HG03064 (cell line): ENCODE results near the gene DXO.
"Not testable (repeated sequence)": the region's sequence is repeated elsewhere in the genome, so short reads cannot be mapped to it uniquely, and the experiment has no call there.

ENCODE experiments used
- ATAC-seq: cut with Tn5 transposase; IDR thresholded peaks from one replicate; pipeline ENCODE4 v1.9.1; 2021; ENCODE audit warnings: low read depth; ENCODE audit not compliant: unreplicated experiment

The DXO gene

GRCh38 chr6:31980195-31980876 lies 8.4 kb upstream of the DXO start:
- not testable (repeated sequence) for ATAC-seq

DNA sequence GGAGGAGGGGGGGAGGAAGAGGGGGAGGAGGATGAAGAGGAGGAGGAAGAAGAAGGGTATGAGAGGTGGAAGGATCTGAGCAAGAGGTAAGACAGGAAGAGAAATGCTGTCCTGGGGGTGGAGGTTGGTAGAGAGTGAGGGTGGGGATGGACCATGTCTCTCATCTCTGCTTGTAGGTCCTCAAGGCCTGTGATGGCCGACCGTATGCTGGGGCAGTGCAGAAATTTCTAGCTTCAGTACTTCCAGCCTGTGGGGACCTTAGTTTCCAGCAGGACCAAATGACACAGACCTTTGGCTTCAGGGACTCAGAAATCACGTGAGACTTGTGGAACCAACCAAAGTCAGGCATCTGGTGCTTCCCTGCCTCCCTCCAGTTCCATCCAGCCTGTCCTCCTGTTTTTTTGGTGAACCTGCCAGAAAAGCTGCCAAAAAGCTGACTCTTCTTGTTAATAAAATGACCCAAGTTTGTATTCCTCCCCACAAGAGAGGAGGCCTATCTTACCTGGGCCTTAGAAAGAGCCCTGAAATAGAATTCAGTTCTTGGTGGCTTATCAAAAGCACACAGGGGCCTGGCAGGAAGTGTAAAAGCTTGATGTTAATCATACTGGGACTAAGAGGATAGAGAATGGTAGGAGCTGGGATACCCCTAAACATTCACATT lies 7.4 kb upstream of the DXO start:
- ATAC-seq = no peak

DNA sequence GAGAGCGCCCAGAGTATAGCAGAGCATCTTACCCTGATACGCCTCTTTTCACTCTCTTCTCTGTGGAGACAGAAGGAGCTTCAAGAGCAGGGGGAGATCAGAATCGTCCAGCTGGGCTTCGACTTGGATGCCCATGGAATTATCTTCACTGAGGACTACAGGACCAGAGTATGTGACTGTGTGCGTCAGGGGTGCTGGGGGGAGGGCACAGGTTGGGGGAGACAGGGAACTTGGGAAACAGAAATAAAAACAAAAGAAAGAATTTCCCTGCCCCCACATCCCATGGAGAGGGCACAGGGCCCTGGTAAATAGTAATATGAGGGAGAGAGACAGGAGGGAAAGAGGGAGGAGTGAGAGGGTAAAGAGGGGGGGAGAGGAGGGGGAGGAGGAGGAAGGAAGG lies 6.9 kb upstream of the DXO start:
- ATAC-seq = no peak

- no peak for ATAC-seq
These were observed 6.0 kb upstream of the DXO start for GRCh38 chr6:31977816-31978431.

DNA sequence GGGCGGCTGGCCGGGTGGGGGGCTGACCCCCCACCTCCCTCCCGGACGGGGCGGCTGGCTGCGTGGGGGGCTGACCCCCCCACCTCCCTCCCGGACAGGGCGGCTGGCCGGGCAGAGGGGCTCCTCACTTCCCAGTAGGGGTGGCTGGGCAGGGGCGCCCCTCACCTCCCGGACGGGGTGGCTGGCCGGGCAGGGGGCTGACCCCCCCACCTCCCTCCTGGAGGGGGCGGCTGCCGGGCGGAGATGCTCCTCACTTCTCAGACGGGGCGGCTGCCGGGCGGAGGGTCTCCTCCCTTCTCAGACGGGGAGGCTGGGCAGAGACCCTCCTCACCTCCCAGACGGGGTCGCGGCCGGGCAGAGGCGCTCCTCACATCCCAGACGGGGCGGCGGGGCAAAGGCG lies 4.1 kb upstream of the DXO start:
- ATAC-seq = not testable (repeated sequence)

- ATAC-seq = no peak
These were observed 892 bp upstream of the DXO start for GRCh38 chr6:31972709-31973350.

DNA sequence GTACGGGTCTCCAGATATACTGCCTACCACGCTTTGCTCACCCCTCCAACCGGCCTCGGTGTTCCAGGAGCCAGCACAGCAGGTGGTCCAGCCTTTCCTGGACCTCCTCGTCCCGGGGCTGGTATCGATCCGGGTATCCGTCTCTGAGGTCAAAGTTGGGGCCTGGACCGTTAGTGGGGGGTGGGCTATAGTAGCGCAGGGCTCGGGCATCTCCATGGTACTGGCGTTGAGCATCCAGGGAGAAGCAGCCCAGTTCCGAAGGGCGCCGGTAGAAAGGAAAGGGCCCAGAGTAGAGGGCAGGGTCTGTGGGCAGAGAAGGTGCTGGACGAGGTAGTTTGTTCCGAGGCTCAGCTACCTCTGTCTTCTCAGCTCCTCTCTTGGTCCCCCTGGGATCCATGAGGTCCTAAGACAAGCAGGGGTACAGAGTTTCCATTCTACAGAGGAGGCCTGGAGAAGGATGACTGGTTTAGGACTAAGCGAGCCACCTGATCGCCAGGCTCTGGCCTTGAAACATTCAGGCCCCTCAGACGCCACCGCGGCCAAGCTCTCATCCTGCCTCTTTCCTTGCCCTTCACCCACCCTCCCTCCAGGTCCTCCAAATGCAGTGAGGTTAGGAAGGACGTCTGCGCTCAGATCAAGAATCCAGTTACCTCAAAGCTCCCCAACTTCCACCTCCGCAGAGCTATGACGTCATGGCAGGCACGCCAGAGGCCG lies 502 bp downstream of the DXO start:
- ATAC-seq = no peak

GRCh38 chr6:31970604-31971271 lies 1.2 kb downstream of the DXO start:
- ATAC-seq = no peak

DNA sequence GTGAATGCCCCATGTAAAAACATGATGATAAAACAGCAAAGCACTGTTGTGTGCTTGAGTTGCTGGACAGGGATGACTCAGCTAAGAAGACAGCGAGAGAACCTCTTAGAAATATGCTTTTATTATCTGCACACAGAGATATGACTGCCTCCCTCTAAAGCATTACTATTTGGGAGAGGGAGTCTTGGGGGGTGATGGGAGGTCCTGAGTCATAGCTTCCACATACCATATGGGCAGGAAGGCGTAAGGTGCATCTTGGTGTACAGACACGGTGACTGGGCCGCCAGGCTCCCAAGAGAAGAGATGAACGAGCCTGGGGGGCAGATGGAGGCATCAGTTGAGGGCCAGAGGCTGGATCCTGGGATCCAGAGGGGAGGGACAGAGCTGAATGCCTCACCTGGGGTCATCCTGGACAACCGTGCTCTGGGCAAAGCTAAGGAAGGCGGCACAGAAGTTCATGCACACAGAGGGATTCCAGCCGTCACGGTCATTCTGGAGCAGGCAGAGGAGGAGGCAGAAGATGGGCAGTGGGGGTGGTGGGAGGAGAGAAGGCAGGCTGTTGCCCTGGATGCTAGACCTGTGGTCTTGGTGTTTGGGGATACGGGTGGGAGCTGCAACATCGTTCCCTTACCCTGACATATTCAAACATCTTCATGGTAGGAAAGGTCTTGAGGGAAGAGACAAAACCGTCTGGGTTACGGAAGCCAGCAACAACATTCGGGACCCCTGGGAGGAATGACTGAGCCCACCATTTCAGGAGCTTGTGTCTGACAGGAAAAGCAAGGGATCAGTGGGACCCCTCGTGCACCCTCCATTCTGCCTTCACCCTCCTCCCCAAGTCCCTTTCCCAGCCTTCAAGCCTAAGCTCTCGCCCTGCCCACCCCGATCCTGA lies 2.0 kb downstream of the DXO start:
- ATAC-seq = no peak

- ATAC-seq = no peak
These were observed 2.9 kb downstream of the DXO start for GRCh38 chr6:31968791-31969711.

DNA sequence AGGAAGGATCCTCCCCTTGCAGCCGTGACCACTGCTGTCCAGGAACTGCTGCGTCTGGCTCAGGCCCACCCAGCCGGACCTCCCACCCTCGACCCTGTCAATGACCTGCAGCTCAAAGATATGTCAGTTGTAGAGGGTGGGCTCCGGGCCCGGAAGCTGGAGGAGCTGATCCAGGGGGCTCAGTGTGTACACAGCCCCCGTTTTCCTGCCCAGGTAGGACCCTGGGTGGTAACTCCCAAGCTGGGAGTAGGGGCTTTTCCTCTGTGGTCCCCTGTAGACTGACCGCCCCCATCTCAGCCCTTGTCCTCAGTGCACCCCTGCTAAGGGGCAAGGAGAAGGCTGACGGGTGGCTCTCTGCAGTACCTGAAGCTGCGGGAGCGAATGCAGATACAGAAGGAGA lies 3.6 kb downstream of the DXO start:
- ATAC-seq = no peak

GRCh38 chr6:31967926-31968320 lies 4.0 kb downstream of the DXO start:
- no peak for ATAC-seq

DNA sequence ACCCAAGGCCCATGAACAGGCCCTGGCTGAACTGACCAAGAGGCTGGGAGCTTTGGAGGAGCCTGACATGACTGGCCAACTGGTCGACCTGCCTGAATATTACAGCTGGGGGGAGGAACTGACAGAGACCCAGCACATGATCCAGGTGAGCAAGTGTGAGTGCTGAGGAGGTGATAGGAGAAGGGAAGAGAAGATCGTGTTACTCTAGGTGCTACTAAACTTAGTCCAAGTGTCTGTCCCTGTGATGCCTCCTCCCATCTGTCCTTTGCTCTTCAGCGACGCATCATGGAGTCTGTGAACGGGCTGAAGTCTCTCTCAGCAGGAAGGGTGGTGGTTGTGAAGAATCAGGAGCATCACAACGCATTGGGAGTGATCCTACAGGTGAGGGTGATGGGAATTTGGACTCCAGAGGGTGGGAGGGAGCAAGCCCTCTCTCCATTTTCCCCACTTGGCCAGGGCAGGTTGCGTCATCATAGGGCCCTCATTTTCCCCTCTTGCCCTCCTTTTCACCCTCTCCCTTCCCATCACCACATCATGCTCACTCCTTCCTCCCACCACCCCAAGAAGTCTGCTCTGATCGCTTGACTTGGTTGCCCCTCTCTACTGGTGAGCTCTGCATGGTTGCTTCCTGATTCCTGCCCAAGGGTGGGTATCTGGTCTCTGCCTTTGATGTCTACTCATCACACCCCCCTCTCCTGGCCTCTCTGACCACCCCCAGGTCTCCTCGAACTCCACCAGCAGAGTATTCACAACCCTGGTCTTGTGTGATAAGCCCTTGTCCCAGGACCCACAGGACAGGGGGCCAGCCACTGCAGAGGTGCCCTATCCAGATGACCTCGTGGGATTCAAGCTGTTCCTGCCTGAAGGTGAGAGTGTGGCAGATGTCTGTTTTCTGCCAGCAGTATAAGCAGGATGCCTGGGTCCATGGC lies 4.7 kb downstream of the DXO start:
- no peak for ATAC-seq

- no peak for ATAC-seq
These were observed 5.4 kb downstream of the DXO start for GRCh38 chr6:31966506-31966905.

DNA sequence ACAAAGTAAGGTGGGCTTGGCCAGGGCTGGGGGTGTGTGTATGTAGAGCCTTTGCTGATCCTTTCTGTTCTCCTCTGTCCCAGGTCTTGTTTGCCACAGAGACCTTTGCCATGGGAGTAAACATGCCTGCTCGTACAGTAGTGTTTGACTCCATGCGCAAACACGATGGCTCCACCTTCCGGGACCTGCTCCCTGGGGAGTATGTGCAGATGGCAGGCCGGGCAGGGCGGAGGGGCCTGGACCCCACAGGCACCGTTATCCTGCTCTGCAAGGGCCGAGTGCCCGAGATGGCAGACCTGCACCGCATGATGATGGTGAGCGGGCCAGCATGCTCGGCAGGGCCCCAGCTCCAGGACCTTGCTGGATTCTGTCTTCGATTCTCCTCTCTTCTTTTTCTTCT lies 6.2 kb downstream of the DXO start:
- no peak for ATAC-seq

- ATAC-seq = no peak
These were observed 8.0 kb downstream of the DXO start for GRCh38 chr6:31963921-31964320.

GRCh38 chr6:31961616-31962015 lies 10.3 kb downstream of the DXO start:
- ATAC-seq = no peak
